Activated CD8-positive, alpha-beta T cell treated with anti-CD3 and anti-CD28 coated beads, Interleukin-2, amount 10 ng/mL, durations not matched to agents 7 days and 5 days (primary cell): ENCODE data around the gene ZNF738. TPM values are rescaled to one million over a fixed set of nuclear protein-coding genes. Genes with fewer than 3 reads are reported as not detected.

ENCODE experiments used
- ATAC-seq: fragments of 150-1000 bp; cut with Tn5 transposase; one replicate; pipeline ENCODE4 v1.10.0; 2021; ENCODE audit warnings: moderate library complexity
- CTCF ChIA-PET: fragments of 350-600 bp; sonication (Branson Sonifier 250); formaldehyde crosslinking; loops from one replicate; lab custom pipeline; 2021; ENCODE audit warnings: antibody characterized with exemption; lab: Charles Lee
- POLR2A ChIA-PET: fragments of 350-600 bp; sonication (Branson Sonifier 250); formaldehyde crosslinking; loops from one replicate; lab custom pipeline; 2021; ENCODE audit warnings: antibody characterized with exemption; lab: Charles Lee
- DNase-seq: peaks from one replicate; pipeline ENCODE4 v3.0.0-alpha.2; 2020
- H3K27ac Mint-ChIP-seq: one replicate; pipeline ENCODE4 v1.8.0; 2021; ENCODE audit warnings: mild to moderate bottlenecking, mixed read lengths
- H3K27me3 Mint-ChIP-seq: one replicate; pipeline ENCODE4 v1.8.0; 2021; ENCODE audit warnings: low read depth, mixed read lengths
- H3K36me3 Mint-ChIP-seq: one replicate; pipeline ENCODE4 v1.8.0; 2021; ENCODE audit warnings: low read depth, mixed read lengths
- H3K4me1 Mint-ChIP-seq: one replicate; pipeline ENCODE4 v1.8.0; 2021; ENCODE audit warnings: low read depth, mixed read lengths
- H3K4me3 Mint-ChIP-seq: one replicate; pipeline ENCODE4 v1.8.0; 2021; ENCODE audit warnings: mild to moderate bottlenecking, mixed read lengths
- H3K9me3 Mint-ChIP-seq: one replicate; pipeline ENCODE4 v1.8.0; 2022; ENCODE audit warnings: mixed read lengths; ENCODE audit not compliant: insufficient read depth
- total RNA-seq, 2 experiments: library from RNA; stranded (reverse); gene quantifications; one replicate each; pipeline ENCODE4 v1.2.3, GENCODE V29; 2021

The ZNF738 gene
- total RNA-seq, 2 experiments from 2014 or later: 20.1 to 20.5 TPM

DNA sequence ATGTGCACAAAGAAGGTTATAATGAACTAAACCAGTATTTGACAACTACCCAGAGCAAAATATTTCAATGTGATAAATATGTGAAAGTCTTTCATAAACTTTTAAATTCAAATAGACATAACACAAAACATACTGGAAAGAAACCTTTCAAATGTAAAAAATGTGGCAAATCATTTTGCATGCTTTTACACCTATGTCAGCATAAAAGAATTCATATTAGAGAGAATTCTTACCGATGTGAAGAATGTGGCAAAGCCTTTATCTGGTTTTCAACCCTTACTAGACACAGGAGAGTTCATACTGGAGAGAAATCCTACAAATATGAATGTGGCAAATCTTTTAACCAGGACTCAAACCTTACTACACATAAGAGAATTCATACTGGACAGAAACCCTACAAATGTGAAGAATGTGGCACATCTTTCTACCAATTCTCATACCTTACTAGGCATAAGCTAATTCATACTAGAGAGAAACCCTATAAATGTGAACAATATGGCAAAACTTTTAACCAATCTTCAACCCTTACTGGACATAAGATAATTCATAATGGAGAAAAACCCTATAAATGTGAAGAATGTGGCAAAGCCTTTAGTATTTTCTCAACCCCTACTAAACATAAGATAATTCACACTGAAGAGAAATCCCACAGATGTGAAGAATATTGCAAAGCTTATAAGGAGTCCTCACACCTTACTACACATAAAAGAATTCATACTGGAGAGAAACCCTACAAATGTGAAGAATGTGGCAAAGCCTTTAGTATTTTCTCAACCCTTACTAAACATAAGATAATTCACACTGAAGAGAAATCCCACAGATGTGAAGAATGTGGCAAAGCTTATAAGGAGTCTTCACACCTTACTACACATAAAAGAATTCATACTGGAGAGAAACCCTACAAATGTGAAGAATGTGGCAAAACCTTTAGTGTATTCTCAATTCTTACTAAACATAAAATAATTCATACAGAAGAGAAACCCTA, 64.5 kb downstream of the ZNF738 start:
- CTCF ChIA-PET: no interaction called here
- no peak overlapping the region for H3K4me3 Mint-ChIP-seq
- H3K27me3 Mint-ChIP-seq: no peaks in the 10 kb centered on the region
- ATAC-seq (no peak), DNase-seq (no peak)
- no peak overlapping the region for H3K27ac Mint-ChIP-seq
- POLR2A ChIA-PET: no interaction called here
- H3K36me3 Mint-ChIP-seq: peaks cover 40% of the 10 kb centered on the region
- H3K4me1 Mint-ChIP-seq: no peaks in the 10 kb centered on the region
- H3K9me3 Mint-ChIP-seq: peaks cover 76% of the 10 kb centered on the region

Other genes starting within 250 kb of the ZNF738 start
- 10 to 100 TPM; 22.6 to 23.9 TPM for gene ZNF431, start 217.0 kb upstream of the ZNF738 start, total RNA-seq
- 10 to 100 TPM; 16.4 to 17.0 TPM for gene ZNF708, start 29.6 kb upstream of the ZNF738 start, total RNA-seq
- gene ZNF493, start 38.1 kb downstream of the ZNF738 start, total RNA-seq: 10 to 100 TPM; 20.3 to 21.6 TPM
- gene ZNF429, start 146.6 kb downstream of the ZNF738 start, total RNA-seq: 10 to 100 TPM; 13.0 to 14.0 TPM